Measurements from ENCODE around the gene MLF2. TPM values are rescaled to one million over a fixed set of nuclear protein-coding genes. Genes with fewer than 3 reads are reported as not detected.

MLF2 gene
- total RNA-seq, 1 experiment from 2014 or later, result 244 TPM

GRCh38 chr12:6778574-6779550 lies 25.9 kb upstream of the MLF2 start:
- H3K27me3 ChIP-seq (ENCODE audit: insufficient read depth, low read length), result peaks cover 5% of the 10 kb centered on the region; the same call in 1 of the 2 replicates
- no peak overlapping the region for H2BK20ac ChIP-seq (ENCODE audit: low read depth, low read length, poor library complexity, severe bottlenecking)
- H2BK12ac ChIP-seq (ENCODE audit: insufficient read length, low read depth, low read length), result no peak overlapping the region
- H4K20me1 ChIP-seq (ENCODE audit: control insufficient read depth, insufficient read depth, insufficient read length), result no peaks in the 10 kb centered on the region
- H4K91ac ChIP-seq (ENCODE audit: insufficient read length, low read depth, low read length), result no peak overlapping the region
- H3T11ph ChIP-seq (ENCODE audit: low read length), result no peak overlapping the region
- H3K9ac ChIP-seq (ENCODE audit: extremely low read depth, insufficient read length, low read length), result peak overlapping the region; percentile 1
- H4K5ac ChIP-seq (ENCODE audit: insufficient read length, low read depth, low read length), result no peak overlapping the region
- H3K27ac Mint-ChIP-seq, result peak overlapping the region; percentile 72 to 93 (median 84)
- peak; percentile 98 for DNase-seq
- no peak overlapping the region for H3K23ac ChIP-seq (ENCODE audit: insufficient read length, low read depth, low read length)
- H3K36me3 Mint-ChIP-seq (ENCODE audit: insufficient read depth in 1 of 3, low read depth in 3 of 3), result peaks cover 4 to 23% (median 21%) of the 10 kb centered on the region in 3 experiments
- H3K27me3 Mint-ChIP-seq (ENCODE audit: low read depth), result peaks cover 43% of the 10 kb centered on the region
- no peak overlapping the region for H2AFZ ChIP-seq (ENCODE audit: low read length)
- peaks cover 35 to 42% of the 10 kb centered on the region in 2 experiments for H3K4me1 Mint-ChIP-seq
- H2AK5ac ChIP-seq (ENCODE audit: insufficient read length, low read length), result no peak overlapping the region
- no peak overlapping the region for H4K8ac ChIP-seq (replicated peaks; ENCODE audit: insufficient read length, low read depth, low read length)
- peak; percentile 98 for TF ChIP-seq CTCF (conservative IDR thresholded peaks at IDR 0.05)
- H3K79me1 ChIP-seq (ENCODE audit: insufficient read depth, low read depth, low read length, poor library complexity, severe bottlenecking), result no peaks in the 10 kb centered on the region
- H3K9me3 Mint-ChIP-seq, result peaks cover 0 to 3% of the 10 kb centered on the region in 2 experiments; a peak in 2 of 5 replicates
- H2BK15ac ChIP-seq (ENCODE audit: low read depth, low read length), result no peak overlapping the region
- no peak overlapping the region for H3K18ac ChIP-seq (ENCODE audit: insufficient read length, low read depth, low read length)
- no peak overlapping the region for H3K27ac ChIP-seq (ENCODE audit: insufficient read length, low read depth, low read length)
- H2BK120ac ChIP-seq (ENCODE audit: low read depth, low read length, poor library complexity, severe bottlenecking), result no peak overlapping the region
- no peak overlapping the region for H3K4ac ChIP-seq (ENCODE audit: low read depth, low read length)
- H3K56ac ChIP-seq (ENCODE audit: insufficient read length, low read depth, low read length), result no peak overlapping the region
- peak overlapping the region; percentile 83 to 95 for H3K4me3 Mint-ChIP-seq
- H2BK5ac ChIP-seq (ENCODE audit: insufficient read length, low read length), result no peak overlapping the region
- no peaks in the 10 kb centered on the region for H3K4me1 ChIP-seq (ENCODE audit: insufficient read depth, low read length)
- no peaks in the 10 kb centered on the region for H3K79me2 ChIP-seq (ENCODE audit: insufficient read depth, low read length)
- no CpG with 5 or more reads among the region's 35 CpGs for WGBS (ENCODE audit: extremely low coverage, insufficient read length, low lambda C conversion rate)
- H3K23me2 ChIP-seq (ENCODE audit: insufficient read length, low read depth, low read length, poor library complexity, severe bottlenecking), result peaks cover 11% of the 10 kb centered on the region
- peak overlapping the region; percentile 1; the same call in 1 of the 2 replicates for H3K14ac ChIP-seq (ENCODE audit: insufficient read depth, low read length)
- H3K9me3 ChIP-seq (ENCODE audit: control insufficient read depth, low read depth, low read length), result no peaks in the 10 kb centered on the region
- H3K4me2 ChIP-seq (ENCODE audit: insufficient read depth, insufficient read length, low read length), result peak overlapping the region; percentile 84

Data from H9 (cell line).